ENCODE measurements around the gene TBL1Y. TPM values are rescaled to one million over a fixed set of nuclear protein-coding genes. Genes with fewer than 3 reads are reported as not detected.
A peak's percentile ranks its signal among the peaks of the same experiment; 100 is the strongest.

Gene TBL1Y
- total and polyA plus RNA-seq, 2 experiments from 2014 or later = 2.6 to 5.8 TPM

DNA sequence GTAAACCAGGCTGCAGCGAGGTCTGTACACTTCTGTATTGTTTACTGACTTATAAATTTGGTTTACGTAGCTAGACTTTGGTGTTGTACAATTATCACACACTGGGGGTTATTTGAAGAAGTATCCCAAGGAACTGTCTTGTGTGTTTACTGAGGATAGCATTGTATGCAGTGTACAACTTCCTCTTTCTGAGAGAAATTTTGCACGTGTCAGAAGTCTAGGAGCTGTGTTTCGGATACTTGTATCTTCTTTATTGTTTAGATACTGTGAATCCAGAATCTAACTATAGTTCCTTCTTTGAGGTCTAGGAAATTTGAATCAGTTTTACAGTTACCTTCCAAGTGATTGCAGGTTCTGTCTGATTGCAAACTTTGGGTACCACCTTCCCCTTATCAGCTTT, 64.5 kb downstream of the TBL1Y start:
- Histone ChIP-seq H3K9me2 (ENCODE audit: insufficient read depth) (no peaks in the 10 kb centered on the region), H3K4me3 (no peak overlapping the region), H3K36me3 (ENCODE audit: insufficient read depth) (no peaks in the 10 kb centered on the region), H3K27ac (ENCODE audit: low read depth) (no peak overlapping the region), H2AFZ (no peak overlapping the region), H3F3A (replicated peaks; ENCODE audit: low read depth) (no peaks in the 10 kb centered on the region), H3K79me2 (replicated peaks; ENCODE audit: insufficient read depth) (no peaks in the 10 kb centered on the region), H4K20me1 (replicated peaks; ENCODE audit: insufficient read depth) (no peaks in the 10 kb centered on the region), H3K4me2 (no peak overlapping the region), H3K4me1 (ENCODE audit: insufficient read depth) (no peaks in the 10 kb centered on the region), H3K27me3 (ENCODE audit: insufficient read depth) (no peaks in the 10 kb centered on the region)
- Mint-ChIP-seq H3K27ac (peak overlapping the region; percentile 31; the same call in 1 of the 2 replicates), H3K4me1 (peaks cover 4% of the 10 kb centered on the region; the same call in 1 of the 3 replicates), H3K4me3 (no peak overlapping the region), H3K36me3 (ENCODE audit: low read depth) (no peaks in the 10 kb centered on the region), H3K9me3 (no peaks in the 10 kb centered on the region; the same call in 2 of the 3 replicates), H3K27me3 (ENCODE audit: insufficient read depth, low read depth, poor library complexity) (no peaks in the 10 kb centered on the region)
- DNase-seq (ENCODE audit: low spot score) = no peak
- ATAC-seq = no peak
- TF ChIP-seq, protein P1, sequence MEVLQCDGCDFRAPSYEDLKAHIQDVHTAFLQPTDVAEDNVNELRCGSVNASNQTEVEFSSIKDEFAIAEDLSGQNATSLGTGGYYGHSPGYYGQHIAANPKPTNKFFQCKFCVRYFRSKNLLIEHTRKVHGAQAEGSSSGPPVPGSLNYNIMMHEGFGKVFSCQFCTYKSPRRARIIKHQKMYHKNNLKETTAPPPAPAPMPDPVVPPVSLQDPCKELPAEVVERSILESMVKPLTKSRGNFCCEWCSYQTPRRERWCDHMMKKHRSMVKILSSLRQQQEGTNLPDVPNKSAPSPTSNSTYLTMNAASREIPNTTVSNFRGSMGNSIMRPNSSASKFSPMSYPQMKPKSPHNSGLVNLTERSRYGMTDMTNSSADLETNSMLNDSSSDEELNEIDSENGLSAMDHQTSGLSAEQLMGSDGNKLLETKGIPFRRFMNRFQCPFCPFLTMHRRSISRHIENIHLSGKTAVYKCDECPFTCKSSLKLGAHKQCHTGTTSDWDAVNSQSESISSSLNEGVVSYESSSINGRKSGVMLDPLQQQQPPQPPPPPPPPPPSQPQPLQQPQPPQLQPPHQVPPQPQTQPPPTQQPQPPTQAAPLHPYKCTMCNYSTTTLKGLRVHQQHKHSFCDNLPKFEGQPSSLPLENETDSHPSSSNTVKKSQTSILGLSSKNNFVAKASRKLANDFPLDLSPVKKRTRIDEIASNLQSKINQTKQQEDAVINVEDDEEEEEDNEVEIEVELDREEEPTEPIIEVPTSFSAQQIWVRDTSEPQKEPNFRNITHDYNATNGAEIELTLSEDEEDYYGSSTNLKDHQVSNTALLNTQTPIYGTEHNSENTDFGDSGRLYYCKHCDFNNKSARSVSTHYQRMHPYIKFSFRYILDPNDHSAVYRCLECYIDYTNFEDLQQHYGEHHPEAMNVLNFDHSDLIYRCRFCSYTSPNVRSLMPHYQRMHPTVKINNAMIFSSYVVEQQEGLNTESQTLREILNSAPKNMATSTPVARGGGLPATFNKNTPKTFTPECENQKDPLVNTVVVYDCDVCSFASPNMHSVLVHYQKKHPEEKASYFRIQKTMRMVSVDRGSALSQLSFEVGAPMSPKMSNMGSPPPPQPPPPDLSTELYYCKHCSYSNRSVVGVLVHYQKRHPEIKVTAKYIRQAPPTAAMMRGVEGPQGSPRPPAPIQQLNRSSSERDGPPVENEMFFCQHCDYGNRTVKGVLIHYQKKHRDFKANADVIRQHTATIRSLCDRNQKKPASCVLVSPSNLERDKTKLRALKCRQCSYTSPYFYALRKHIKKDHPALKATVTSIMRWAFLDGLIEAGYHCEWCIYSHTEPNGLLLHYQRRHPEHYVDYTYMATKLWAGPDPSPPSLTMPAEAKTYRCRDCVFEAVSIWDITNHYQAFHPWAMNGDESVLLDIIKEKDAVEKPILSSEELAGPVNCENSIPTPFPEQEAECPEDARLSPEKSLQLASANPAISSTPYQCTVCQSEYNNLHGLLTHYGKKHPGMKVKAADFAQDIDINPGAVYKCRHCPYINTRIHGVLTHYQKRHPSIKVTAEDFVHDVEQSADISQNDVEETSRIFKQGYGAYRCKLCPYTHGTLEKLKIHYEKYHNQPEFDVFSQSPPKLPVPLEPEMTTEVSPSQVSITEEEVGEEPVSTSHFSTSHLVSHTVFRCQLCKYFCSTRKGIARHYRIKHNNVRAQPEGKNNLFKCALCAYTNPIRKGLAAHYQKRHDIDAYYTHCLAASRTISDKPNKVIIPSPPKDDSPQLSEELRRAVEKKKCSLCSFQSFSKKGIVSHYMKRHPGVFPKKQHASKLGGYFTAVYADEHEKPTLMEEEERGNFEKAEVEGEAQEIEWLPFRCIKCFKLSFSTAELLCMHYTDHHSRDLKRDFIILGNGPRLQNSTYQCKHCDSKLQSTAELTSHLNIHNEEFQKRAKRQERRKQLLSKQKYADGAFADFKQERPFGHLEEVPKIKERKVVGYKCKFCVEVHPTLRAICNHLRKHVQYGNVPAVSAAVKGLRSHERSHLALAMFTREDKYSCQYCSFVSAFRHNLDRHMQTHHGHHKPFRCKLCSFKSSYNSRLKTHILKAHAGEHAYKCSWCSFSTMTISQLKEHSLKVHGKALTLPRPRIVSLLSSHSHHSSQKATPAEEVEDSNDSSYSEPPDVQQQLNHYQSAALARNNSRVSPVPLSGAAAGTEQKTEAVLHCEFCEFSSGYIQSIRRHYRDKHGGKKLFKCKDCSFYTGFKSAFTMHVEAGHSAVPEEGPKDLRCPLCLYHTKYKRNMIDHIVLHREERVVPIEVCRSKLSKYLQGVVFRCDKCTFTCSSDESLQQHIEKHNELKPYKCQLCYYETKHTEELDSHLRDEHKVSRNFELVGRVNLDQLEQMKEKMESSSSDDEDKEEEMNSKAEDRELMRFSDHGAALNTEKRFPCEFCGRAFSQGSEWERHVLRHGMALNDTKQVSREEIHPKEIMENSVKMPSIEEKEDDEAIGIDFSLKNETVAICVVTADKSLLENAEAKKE (CRISPR knock-in tag; IDR thresholded peaks at IDR 0.05) = no peak
- TF ChIP-seq, protein P2, sequence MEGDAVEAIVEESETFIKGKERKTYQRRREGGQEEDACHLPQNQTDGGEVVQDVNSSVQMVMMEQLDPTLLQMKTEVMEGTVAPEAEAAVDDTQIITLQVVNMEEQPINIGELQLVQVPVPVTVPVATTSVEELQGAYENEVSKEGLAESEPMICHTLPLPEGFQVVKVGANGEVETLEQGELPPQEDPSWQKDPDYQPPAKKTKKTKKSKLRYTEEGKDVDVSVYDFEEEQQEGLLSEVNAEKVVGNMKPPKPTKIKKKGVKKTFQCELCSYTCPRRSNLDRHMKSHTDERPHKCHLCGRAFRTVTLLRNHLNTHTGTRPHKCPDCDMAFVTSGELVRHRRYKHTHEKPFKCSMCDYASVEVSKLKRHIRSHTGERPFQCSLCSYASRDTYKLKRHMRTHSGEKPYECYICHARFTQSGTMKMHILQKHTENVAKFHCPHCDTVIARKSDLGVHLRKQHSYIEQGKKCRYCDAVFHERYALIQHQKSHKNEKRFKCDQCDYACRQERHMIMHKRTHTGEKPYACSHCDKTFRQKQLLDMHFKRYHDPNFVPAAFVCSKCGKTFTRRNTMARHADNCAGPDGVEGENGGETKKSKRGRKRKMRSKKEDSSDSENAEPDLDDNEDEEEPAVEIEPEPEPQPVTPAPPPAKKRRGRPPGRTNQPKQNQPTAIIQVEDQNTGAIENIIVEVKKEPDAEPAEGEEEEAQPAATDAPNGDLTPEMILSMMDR (conservative IDR thresholded peaks at IDR 0.05; ENCODE audit: low read depth in 2 of 2) = no peak
- no peak for TF ChIP-seq JUNB (IDR thresholded peaks at IDR 0.05; ENCODE audit: unreplicated experiment)
- TF ChIP-seq, protein P3, sequence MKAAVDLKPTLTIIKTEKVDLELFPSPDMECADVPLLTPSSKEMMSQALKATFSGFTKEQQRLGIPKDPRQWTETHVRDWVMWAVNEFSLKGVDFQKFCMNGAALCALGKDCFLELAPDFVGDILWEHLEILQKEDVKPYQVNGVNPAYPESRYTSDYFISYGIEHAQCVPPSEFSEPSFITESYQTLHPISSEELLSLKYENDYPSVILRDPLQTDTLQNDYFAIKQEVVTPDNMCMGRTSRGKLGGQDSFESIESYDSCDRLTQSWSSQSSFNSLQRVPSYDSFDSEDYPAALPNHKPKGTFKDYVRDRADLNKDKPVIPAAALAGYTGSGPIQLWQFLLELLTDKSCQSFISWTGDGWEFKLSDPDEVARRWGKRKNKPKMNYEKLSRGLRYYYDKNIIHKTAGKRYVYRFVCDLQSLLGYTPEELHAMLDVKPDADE (IDR thresholded peaks at IDR 0.05) = no peak
- TF ChIP-seq EZH2 (IDR thresholded peaks at IDR 0.05; ENCODE audit: low read depth, unreplicated experiment) = no peak
- TF ChIP-seq POLR2AphosphoS5 (IDR thresholded peaks at IDR 0.05; ENCODE audit: low read depth) = no peak
- TF ChIP-seq CREB1 (CRISPR knock-in tag; IDR thresholded peaks at IDR 0.05; ENCODE audit: low read depth) = no peak

Data from GM23338 (cell line).